ENCODE results near the gene NELFCD. TPM values are rescaled to one million over a fixed set of nuclear protein-coding genes. Genes with fewer than 3 reads are reported as not detected.

NELFCD gene
- total and polyA plus RNA-seq, 9 of the 15 experiments (the other 6 are each of a cell fraction or from before 2014, with no cell fraction given): 11.7 to 163 (median 96.5) TPM

- TF ChIP-seq NFRKB (IDR thresholded peaks at IDR 0.05; ENCODE audit: low read depth): peak; percentile 90
- no peak for TF ChIP-seq MCM7 (IDR thresholded peaks at IDR 0.05)
- TF ChIP-seq BRF2 (IDR thresholded peaks at IDR 0.05; ENCODE audit: borderline replicate concordance, insufficient read depth, insufficient read length): no peak
- no peak for TF ChIP-seq ZNF280A (IDR thresholded peaks at IDR 0.05; ENCODE audit: low read depth, partially characterized antibody)
- TF ChIP-seq CEBPB (tag; IDR thresholded peaks at IDR 0.05): no peak
- TF ChIP-seq SOX6 (IDR thresholded peaks at IDR 0.05): 0 out of 2 replicates have a peak, but pooled peaks have one; percentile 10
- no peak for TF ChIP-seq SNAPC5 (CRISPR knock-in tag; IDR thresholded peaks at IDR 0.05)
- TF ChIP-seq MNT (conservative IDR thresholded peaks at IDR 0.05): peak; percentile 68 to 86
- TF ChIP-seq ZNF311 (CRISPR knock-in tag; IDR thresholded peaks at IDR 0.05): peak; percentile 96
- TF ChIP-seq ZNF764 (CRISPR knock-in tag; IDR thresholded peaks at IDR 0.05; ENCODE audit: low read depth): no peak
- TF ChIP-seq RNF219 (CRISPR knock-in tag; IDR thresholded peaks at IDR 0.05): 0 out of 2 replicates have a peak, but pooled peaks have one; percentile 67
- TF ChIP-seq ZBTB9 (CRISPR knock-in tag; IDR thresholded peaks at IDR 0.05): peak; percentile 99
- no peak for TF ChIP-seq CHAMP1 (IDR thresholded peaks at IDR 0.05)
- TF ChIP-seq NKRF (IDR thresholded peaks at IDR 0.05; ENCODE audit: borderline replicate concordance): no peak
Observed at GRCh38 chr20:59032023-59032712, 51.1 kb downstream of the NELFCD start, which contains the start of gene ATP5F1E (continued).
